Pancreas (tissue), 10 donors: ENCODE results near the gene TGM2. TPM values are rescaled to one million over a fixed set of nuclear protein-coding genes. Genes with fewer than 3 reads are reported as not detected.

Source experiments
- ATAC-seq, 4 donors: fragments of 200-7000 bp; cut with Tn5 transposase; one replicate each; pipeline versions ENCODE4 v1.8.0 to v1.9.1; 2020; ENCODE audit warnings: mild to moderate bottlenecking in 4 of 4, moderate library complexity in 4 of 4
- DNase-seq, 6 donors: peaks; one replicate each; pipeline ENCODE4 v3.0.0-alpha.2; 2020
- FAIRE-seq: peaks from 2 replicates; lab custom pipeline; 2012; peaks lifted over from hg19 to GRCh38; lab: Jason Lieb, UNC
- H3K27ac ChIP-seq, 4 donors: fragments of 200-600 bp; sonication (generic); 1 replicate in 3 of 4; 2 replicates in 1 of 4; pipeline versions ENCODE4 v1.5.0 to v1.8.0; 2020
- H3K27me3 ChIP-seq, 4 donors: fragments of 200-600 bp; one replicate each; pipeline ENCODE4 v1.8.0; 2021
- H3K36me3 ChIP-seq, 3 donors: fragments of 200-600 bp; sonication (generic) in 1 of 3; one replicate each; pipeline versions ENCODE4 v1.5.0 to v1.8.0; 2020 to 2021
- H3K4me1 ChIP-seq, 3 donors: fragments of 200-600 bp; one replicate each; pipeline ENCODE4 v1.8.0; 2021
- H3K4me3 ChIP-seq, 4 donors: fragments of 200-600 bp; sonication (generic) in 2 of 4; one replicate each; pipeline versions ENCODE4 v1.5.0 to v1.8.0; 2020 to 2021
- H3K9me3 ChIP-seq, 4 donors: fragments of 200-600 bp; one replicate each; pipeline ENCODE4 v1.8.0; 2021
- CTCF ChIP-seq, 4 donors: fragments of 200-600 bp; sonication (generic) in 3 of 4; IDR thresholded peaks; one replicate each; pipeline versions ENCODE4 v1.5.0 to v1.8.0; 2021; ENCODE audit warnings: antibody characterized with exemption in 4 of 4
- WGBS, 2 donors: extraction: QIAGEN DNeasy Blood & Tissue Kit; methylation state at CpG; one replicate each; pipeline ENCODE4 v1.1.7; 2013; 5-methylcytosine and 5-hydroxymethylcytosine counted together
- intact Hi-C, 3 donors: fragments of 100-400 bp; cut with DNase I; formaldehyde crosslinking; loops; one replicate each; pipeline versions ENCODE4 v1.11.1 to v1.14.2; 2022
- polyA plus RNA-seq, 2 donors: library from polyadenylated mRNA; stranded (reverse); fragments of 200-250 nt; gene quantifications; one replicate each; pipeline ENCODE4 v1.2.3, GENCODE V29; 2013
- total RNA-seq, 6 donors: library from RNA; stranded (reverse); fragmentation: NEBNext Ultra II Directional in 4 of 6; extraction: Animal tissue kit (Norgen Biotek cat#: 25700) in 4 of 6; gene quantifications; one replicate each; pipeline versions ENCODE4 v1.2.1 to v1.2.4, GENCODE V29; 2021 to 2023
- donor health status: healthy with polysubstance abuse.
- donor health status: DM: no; HTN: no; CAD: no; lungs with moderate emphysema.
- donor health status: DM: no; HTN: no; CAD: no.
- donor health status: control.
- donor health status: control.
- donor health status: Bipolar disorder and iron deficiency.
- donor health status: DM: yes; HTN: yes; CAD: no.
- donor health status: DM: no; HTN: no; CAD: no.
- donor health status: DM: no; HTN: no; CAD: no.
- donor health status: DM: yes; HTN: yes; CAD: no.

Gene TGM2
- total and polyA plus RNA-seq, 8 donors, result 3.7 to 92.6 (median 10.8) TPM

- TF ChIP-seq CTCF (IDR thresholded peaks at IDR 0.05), result no peak
- no peaks in the 10 kb centered on the region for H3K36me3 ChIP-seq
- no peaks in the 10 kb centered on the region for H3K27me3 ChIP-seq
- DNase-seq (peak in 2 of 6 donors; percentile 2 to 23), ATAC-seq (no peak), FAIRE-seq (no peak)
- peaks cover 0 to 6% (median 0%) of the 10 kb centered on the region in 3 donors for H3K4me1 ChIP-seq
- no peak overlapping the region for H3K4me3 ChIP-seq
- 78 to 88% methylated on average over 10 of the region's 10 CpGs for WGBS, 2 donors
- H3K9me3 ChIP-seq, result no peaks in the 10 kb centered on the region
- peak overlapping the region in 2 of 4 donors; percentile 3 to 39 for H3K27ac ChIP-seq
- intact Hi-C loops, result no loop called here
Measured at GRCh38 chr20:38133680-38134426, 31.2 kb downstream of the TGM2 start.

- WGBS, 2 donors, result 73 to 82% methylated on average over 11 of the region's 11 CpGs
- no peak for TF ChIP-seq CTCF (IDR thresholded peaks at IDR 0.05)
- no peak for ATAC-seq
- peaks cover 0 to 6% (median 0%) of the 10 kb centered on the region in 3 donors for H3K4me1 ChIP-seq
- H3K27ac ChIP-seq, result no peak overlapping the region
- H3K9me3 ChIP-seq, result no peaks in the 10 kb centered on the region
- H3K4me3 ChIP-seq, result no peak overlapping the region
- intact Hi-C loops, result no loop called here
- no peak for FAIRE-seq
- no peaks in the 10 kb centered on the region for H3K36me3 ChIP-seq
- no peaks in the 10 kb centered on the region for H3K27me3 ChIP-seq
- DNase-seq, result peak in 2 of 6 donors; percentile 6 to 10
Measured at GRCh38 chr20:38132910-38133501, 32.1 kb downstream of the TGM2 start.

GRCh38 chr20:38132156-38132909 lies 32.7 kb downstream of the TGM2 start:
- H3K36me3 ChIP-seq, result no peaks in the 10 kb centered on the region
- intact Hi-C loops, result no loop called here
- peak in 2 of 6 donors; percentile 20 to 43 for DNase-seq

GRCh38 chr20:38131588-38132121 lies 33.4 kb downstream of the TGM2 start:
- TF ChIP-seq CTCF (IDR thresholded peaks at IDR 0.05), result no peak
- DNase-seq, result peak in 2 of 6 donors; percentile 5 to 6
- H3K27me3 ChIP-seq, result no peaks in the 10 kb centered on the region
- H3K4me1 ChIP-seq, result peaks cover 0 to 11% (median 0%) of the 10 kb centered on the region in 3 donors
- no peak for ATAC-seq
- H3K36me3 ChIP-seq, result no peaks in the 10 kb centered on the region
- H3K27ac ChIP-seq, result no peak overlapping the region
- H3K9me3 ChIP-seq, result no peaks in the 10 kb centered on the region
- no peak for FAIRE-seq
- intact Hi-C loops, result no loop called here
- H3K4me3 ChIP-seq, result no peak overlapping the region
- 87 to 92% methylated on average over 3 of the region's 3 CpGs for WGBS, 2 donors

More at GRCh38 chr20:38132156-38132909, 32.7 kb downstream of the TGM2 start:
- FAIRE-seq (no peak), ATAC-seq (no peak)
- TF ChIP-seq CTCF (IDR thresholded peaks at IDR 0.05), result no peak
- no peaks in the 10 kb centered on the region for H3K27me3 ChIP-seq
- 85 to 93% methylated on average over 25 to 26 of the region's 26 CpGs for WGBS, 2 donors
- peaks cover 0 to 6% (median 0%) of the 10 kb centered on the region in 3 donors for H3K4me1 ChIP-seq
- H3K9me3 ChIP-seq, result no peaks in the 10 kb centered on the region
- H3K27ac ChIP-seq, result no peak overlapping the region
- H3K4me3 ChIP-seq, result no peak overlapping the region
